Peyer's patch (tissue), 4 donors: Measurements from ENCODE around the gene RFESD.

Experiments used
- POLR2A ChIP-seq, 2 donors: fragments of 450-650 bp; IDR thresholded peaks; one replicate each; pipeline ENCODE4 v1.5.1; 2017; ENCODE audit warnings: antibody characterized with exemption in 2 of 2, mild to moderate bottlenecking in 2 of 2, moderate library complexity in 2 of 2
- TF ChIP-seq, protein P1 (sequence below), 6 experiments: fragments of 450-650 bp in 4 of 6; fragments of 200-600 bp in 2 of 6; sonication (generic) in 1 of 6; IDR thresholded peaks; one replicate each; pipeline ENCODE4 v1.5.1; 2017 to 2019; ENCODE audit warnings: antibody characterized with exemption in 6 of 6, mild to moderate bottlenecking in 3 of 6, moderate library complexity in 1 of 6

DNA sequence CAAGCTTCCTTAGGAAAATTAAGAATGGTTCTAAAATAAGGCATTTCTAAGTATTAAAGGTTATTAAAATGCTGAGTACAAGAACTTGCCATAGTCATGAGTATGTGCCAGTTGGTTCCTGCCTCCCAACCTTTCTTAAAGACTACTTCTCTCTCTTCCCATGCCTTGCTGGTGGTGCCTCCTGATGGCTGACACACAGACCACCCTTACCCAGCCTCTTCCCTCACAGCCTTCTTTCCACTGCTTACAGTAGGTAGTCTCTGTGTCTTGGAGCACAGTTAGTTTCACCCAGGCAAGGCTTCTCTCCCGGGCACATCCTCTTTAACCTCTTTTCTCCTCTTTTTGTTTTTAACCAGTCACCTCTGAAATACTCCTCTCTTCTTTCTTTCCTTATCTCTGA lies 47.3 kb upstream of the RFESD start:
- TF ChIP-seq, protein P1, sequence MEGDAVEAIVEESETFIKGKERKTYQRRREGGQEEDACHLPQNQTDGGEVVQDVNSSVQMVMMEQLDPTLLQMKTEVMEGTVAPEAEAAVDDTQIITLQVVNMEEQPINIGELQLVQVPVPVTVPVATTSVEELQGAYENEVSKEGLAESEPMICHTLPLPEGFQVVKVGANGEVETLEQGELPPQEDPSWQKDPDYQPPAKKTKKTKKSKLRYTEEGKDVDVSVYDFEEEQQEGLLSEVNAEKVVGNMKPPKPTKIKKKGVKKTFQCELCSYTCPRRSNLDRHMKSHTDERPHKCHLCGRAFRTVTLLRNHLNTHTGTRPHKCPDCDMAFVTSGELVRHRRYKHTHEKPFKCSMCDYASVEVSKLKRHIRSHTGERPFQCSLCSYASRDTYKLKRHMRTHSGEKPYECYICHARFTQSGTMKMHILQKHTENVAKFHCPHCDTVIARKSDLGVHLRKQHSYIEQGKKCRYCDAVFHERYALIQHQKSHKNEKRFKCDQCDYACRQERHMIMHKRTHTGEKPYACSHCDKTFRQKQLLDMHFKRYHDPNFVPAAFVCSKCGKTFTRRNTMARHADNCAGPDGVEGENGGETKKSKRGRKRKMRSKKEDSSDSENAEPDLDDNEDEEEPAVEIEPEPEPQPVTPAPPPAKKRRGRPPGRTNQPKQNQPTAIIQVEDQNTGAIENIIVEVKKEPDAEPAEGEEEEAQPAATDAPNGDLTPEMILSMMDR (IDR thresholded peaks at IDR 0.05), result no peak
- no peak for TF ChIP-seq POLR2A (IDR thresholded peaks at IDR 0.05)
